HEK293 (cell line): ENCODE data around the gene DYNLT2B.
"Not testable (repeated sequence)": the region's sequence is repeated elsewhere in the genome, so short reads cannot be mapped to it uniquely, and the experiment has no call there.

Source experiments
- CTCF ChIA-PET: fragments of 350-600 bp; formaldehyde crosslinking; extraction: SDS; loops from one replicate; lab custom pipeline; 2021; ENCODE audit warnings: antibody characterized with exemption; lab: Yijun Ruan, JAX
- POLR2A ChIA-PET: fragments of 300-600 bp; formaldehyde crosslinking; extraction: SDS; loops from one replicate; lab custom pipeline; 2020; ENCODE audit warnings: antibody characterized with exemption, inconsistent platforms; lab: Yijun Ruan, JAX
- H3K27ac ChIP-seq: fragments of 200-500 bp; sonication (Bioruptor generic); 2 replicates; pipeline ENCODE4 v1.5.1; 2014; ENCODE audit warnings: low read depth, low read length, control low read depth, inconsistent platforms; ENCODE audit errors: extremely low read depth
- H3K36me3 ChIP-seq, 2 experiments: fragments of 200-500 bp in 1 of 2; sonication (Bioruptor generic) in 1 of 2; 1 replicate in 1 of 2; 2 replicates in 1 of 2; pipeline ENCODE4 v1.5.1; 2014 to 2017; ENCODE audit warnings: inconsistent platforms in 2 of 2, low read length in 2 of 2; ENCODE audit not compliant: control insufficient read depth in 2 of 2, insufficient read depth in 1 of 2
- H3K4me1 ChIP-seq: fragments of 200-500 bp; sonication (Bioruptor generic); 2 replicates; pipeline ENCODE4 v1.5.1; 2014; ENCODE audit warnings: mild to moderate bottlenecking, low read length, inconsistent platforms; ENCODE audit not compliant: control insufficient read depth, insufficient read depth
- H3K4me3 ChIP-seq: 2 replicates; pipeline ENCODE4 v1.5.1; 2011; ENCODE audit warnings: low read depth, mild to moderate bottlenecking, control low read depth, low read length, moderate library complexity
- H3K9me3 ChIP-seq: fragments of 200-500 bp; sonication (Bioruptor generic); 2 replicates; pipeline ENCODE4 v1.5.1; 2014; ENCODE audit warnings: low read depth, low read length, inconsistent platforms; ENCODE audit not compliant: control insufficient read depth, insufficient read depth
- EGR2 ChIP-seq: fragments of 450-650 bp; formaldehyde crosslinking; IDR thresholded peaks from 2 replicates; pipeline ENCODE4 v1.5.1; 2016; ENCODE audit warnings: low read depth, missing biosample characterization, missing genetic modification characterization
- HOXD13 ChIP-seq: sonication (generic); formaldehyde crosslinking; IDR thresholded peaks from 2 replicates; pipeline ENCODE4 v1.8.0; 2022; ENCODE audit warnings: missing genetic modification reagents, borderline replicate concordance
- KLF10 ChIP-seq: fragments of 450-650 bp; IDR thresholded peaks from 2 replicates; pipeline ENCODE4 v1.5.1; 2018; ENCODE audit warnings: missing biosample characterization, mild to moderate bottlenecking, missing genetic modification characterization
- OVOL3 ChIP-seq: fragments of 450-650 bp; formaldehyde crosslinking; IDR thresholded peaks from 2 replicates; pipeline ENCODE4 v1.5.1; 2016; ENCODE audit warnings: missing biosample characterization, missing genetic modification characterization
- ZBTB17 ChIP-seq: fragments of 450-650 bp; formaldehyde crosslinking; IDR thresholded peaks from 2 replicates; pipeline ENCODE4 v1.5.1; 2016; ENCODE audit warnings: missing biosample characterization, missing genetic modification characterization
- ZFP3 ChIP-seq: fragments of 450-650 bp; formaldehyde crosslinking; IDR thresholded peaks from 2 replicates; pipeline ENCODE4 v1.5.1; 2016; ENCODE audit warnings: low read depth, missing biosample characterization, missing genetic modification characterization
- ZNF146 ChIP-seq: fragments of 450-650 bp; formaldehyde crosslinking; IDR thresholded peaks from 2 replicates; pipeline ENCODE4 v1.5.1; 2016; ENCODE audit warnings: missing biosample characterization, missing genetic modification characterization
- ZNF184 ChIP-seq: fragments of 450-650 bp; IDR thresholded peaks from 2 replicates; pipeline ENCODE4 v1.5.1; 2018; ENCODE audit warnings: missing biosample characterization, mild to moderate bottlenecking, missing genetic modification characterization
- ZNF2 ChIP-seq: fragments of 450-650 bp; formaldehyde crosslinking; IDR thresholded peaks from 2 replicates; pipeline ENCODE4 v1.5.1; 2016; ENCODE audit warnings: missing biosample characterization, missing genetic modification characterization
- ZNF239 ChIP-seq: fragments of 450-650 bp; formaldehyde crosslinking; IDR thresholded peaks from 2 replicates; pipeline ENCODE4 v1.5.1; 2016; ENCODE audit warnings: missing biosample characterization, missing genetic modification characterization
- ZNF248 ChIP-seq: fragments of 450-650 bp; formaldehyde crosslinking; IDR thresholded peaks from 2 replicates; pipeline ENCODE4 v1.5.1; 2017; ENCODE audit warnings: missing biosample characterization, missing genetic modification characterization
- ZNF426 ChIP-seq: fragments of 450-650 bp; formaldehyde crosslinking; IDR thresholded peaks from 2 replicates; pipeline ENCODE4 v1.5.1; 2017; ENCODE audit warnings: missing biosample characterization, missing genetic modification characterization, mild to moderate bottlenecking, inconsistent platforms, moderate library complexity
- ZNF530 ChIP-seq: fragments of 450-650 bp; formaldehyde crosslinking; IDR thresholded peaks from 2 replicates; pipeline ENCODE4 v1.5.1; 2016; ENCODE audit warnings: low read depth, missing biosample characterization, missing genetic modification characterization
- ZNF558 ChIP-seq: fragments of 450-650 bp; formaldehyde crosslinking; IDR thresholded peaks from 2 replicates; pipeline ENCODE4 v1.5.1; 2016; ENCODE audit warnings: missing biosample characterization, missing genetic modification characterization
- ZNF785 ChIP-seq: fragments of 450-650 bp; formaldehyde crosslinking; IDR thresholded peaks from 2 replicates; pipeline ENCODE4 v1.5.1; 2016; ENCODE audit warnings: missing biosample characterization, missing genetic modification characterization
- ZNF792 ChIP-seq: fragments of 450-650 bp; formaldehyde crosslinking; IDR thresholded peaks from 2 replicates; pipeline ENCODE4 v1.5.1; 2016; ENCODE audit warnings: missing biosample characterization, missing genetic modification characterization
- ZNF843 ChIP-seq: fragments of 450-650 bp; formaldehyde crosslinking; IDR thresholded peaks from 2 replicates; pipeline ENCODE4 v1.5.1; 2016; ENCODE audit warnings: missing biosample characterization, missing genetic modification characterization
- ZSCAN30 ChIP-seq: fragments of 450-650 bp; IDR thresholded peaks from 2 replicates; pipeline ENCODE4 v1.5.1; 2018; ENCODE audit warnings: missing biosample characterization, mild to moderate bottlenecking, missing genetic modification characterization, moderate library complexity
- TF ChIP-seq, protein P1 (sequence below): fragments of 450-650 bp; formaldehyde crosslinking; IDR thresholded peaks from 2 replicates; pipeline ENCODE4 v1.5.1; 2016; ENCODE audit warnings: missing biosample characterization, missing genetic modification characterization
- TF ChIP-seq, protein P2 (sequence below): fragments of 450-650 bp; formaldehyde crosslinking; IDR thresholded peaks from 2 replicates; pipeline ENCODE4 v1.5.1; 2017; ENCODE audit warnings: missing biosample characterization, missing genetic modification characterization
- TF ChIP-seq, protein P3 (sequence below): fragments of 450-650 bp; formaldehyde crosslinking; IDR thresholded peaks from 2 replicates; pipeline ENCODE4 v1.5.1; 2017; ENCODE audit warnings: missing biosample characterization, mild to moderate bottlenecking, missing genetic modification characterization, moderate library complexity
- TF ChIP-seq, protein P4 (sequence below): IDR thresholded peaks from 2 replicates; pipeline ENCODE4 v1.6.1; 2011; ENCODE audit warnings: mild to moderate bottlenecking, low read depth, low read length, borderline replicate concordance

Gene DYNLT2B

DNA sequence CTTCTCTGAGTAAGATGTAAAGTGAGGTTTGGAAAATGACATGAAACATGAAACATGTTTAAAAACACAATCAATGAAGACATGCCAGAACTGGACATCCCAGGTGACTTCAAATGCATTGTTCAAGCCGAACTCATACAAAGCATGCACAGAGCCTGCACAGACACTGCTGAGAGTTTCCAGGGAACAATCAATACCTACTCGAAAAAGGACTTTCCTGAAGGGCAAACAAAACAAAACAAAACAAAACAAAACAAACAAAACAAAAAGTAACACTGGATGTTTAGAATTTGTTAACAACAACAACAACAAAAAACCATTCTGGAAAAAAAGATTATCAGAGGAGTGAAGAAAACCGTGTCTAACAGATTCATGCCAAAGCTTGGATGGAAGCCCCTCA lies 30.7 kb upstream of the DYNLT2B start:
- TF ChIP-seq KLF10, result no peak
- TF ChIP-seq, all 188 proteins: peak for 0
- no peaks in the 10 kb centered on the region for H3K9me3 ChIP-seq
- H3K4me1 ChIP-seq, result no peaks in the 10 kb centered on the region
- ChIA-PET POLR2A (interaction anchor here (0.6 kb wide), 1 partner anchor 34 kb away, joined by 3 read pairs; no protein-coding TSS in a partner anchor), CTCF (no interaction called here)
- H3K4me3 ChIP-seq, result no peak overlapping the region
- no peak overlapping the region for H3K27ac ChIP-seq
- peaks cover 0 to 34% of the 10 kb centered on the region in 2 experiments; a peak in 2 of 3 replicates for H3K36me3 ChIP-seq

DNA sequence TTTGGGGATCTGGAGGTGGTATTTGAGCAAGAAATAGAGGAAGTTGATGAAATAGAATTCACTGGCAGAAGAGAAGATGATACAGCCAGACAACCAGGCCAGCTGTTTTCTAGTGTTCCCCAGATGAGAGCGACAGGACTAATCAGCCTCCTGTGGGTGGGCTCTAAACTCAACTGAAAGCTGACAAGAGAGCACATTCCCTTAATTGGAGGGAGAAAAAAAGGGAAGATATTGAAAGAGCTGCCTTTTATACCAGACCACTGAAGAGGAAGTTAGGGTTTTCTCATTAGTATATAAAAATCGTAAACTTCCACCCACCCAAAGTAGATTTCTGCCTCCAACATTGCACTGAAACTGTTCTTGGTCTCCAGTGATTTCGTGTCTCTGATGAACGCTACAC lies 26.6 kb upstream of the DYNLT2B start:
- Histone ChIP-seq H3K27ac (no peak overlapping the region), H3K4me3 (no peak overlapping the region), H3K36me3 (peaks cover 0 to 22% of the 10 kb centered on the region in 2 experiments; a peak in 1 of 3 replicates)
- POLR2A ChIA-PET, result no interaction called here
- CTCF ChIA-PET, result no interaction called here
- TF ChIP-seq ZNF558 (tag by site-specific recombination), result no peak
- TF ChIP-seq OVOL3 (tag by site-specific recombination), result no peak
- TF ChIP-seq ZNF792 (tag by site-specific recombination), result no peak
- TF ChIP-seq, protein P1, sequence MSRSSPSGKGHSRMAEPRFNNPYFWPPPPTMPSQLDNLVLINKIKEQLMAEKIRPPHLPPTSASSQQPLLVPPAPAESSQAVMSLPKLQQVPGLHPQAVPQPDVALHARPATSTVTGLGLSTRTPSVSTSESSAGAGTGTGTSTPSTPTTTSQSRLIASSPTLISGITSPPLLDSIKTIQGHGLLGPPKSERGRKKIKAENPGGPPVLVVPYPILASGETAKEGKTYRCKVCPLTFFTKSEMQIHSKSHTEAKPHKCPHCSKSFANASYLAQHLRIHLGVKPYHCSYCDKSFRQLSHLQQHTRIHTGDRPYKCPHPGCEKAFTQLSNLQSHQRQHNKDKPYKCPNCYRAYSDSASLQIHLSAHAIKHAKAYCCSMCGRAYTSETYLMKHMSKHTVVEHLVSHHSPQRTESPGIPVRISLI (tag by site-specific recombination), result no peak
- no peak for TF ChIP-seq ZNF2 (tag by site-specific recombination)
- TF ChIP-seq ZNF785 (tag by site-specific recombination), result no peak
- TF ChIP-seq ZNF248 (tag by site-specific recombination), result no peak
- no peak for TF ChIP-seq ZNF239 (tag by site-specific recombination)
- no peak for TF ChIP-seq ZNF146 (tag by site-specific recombination)
- no peak for TF ChIP-seq ZNF843 (tag by site-specific recombination)
- no peak for TF ChIP-seq ZBTB17 (tag by site-specific recombination)
- TF ChIP-seq, all 188 proteins: peak for 0
- Histone ChIP-seq H3K9me3 (no peaks in the 10 kb centered on the region), H3K4me1 (no peaks in the 10 kb centered on the region)

DNA sequence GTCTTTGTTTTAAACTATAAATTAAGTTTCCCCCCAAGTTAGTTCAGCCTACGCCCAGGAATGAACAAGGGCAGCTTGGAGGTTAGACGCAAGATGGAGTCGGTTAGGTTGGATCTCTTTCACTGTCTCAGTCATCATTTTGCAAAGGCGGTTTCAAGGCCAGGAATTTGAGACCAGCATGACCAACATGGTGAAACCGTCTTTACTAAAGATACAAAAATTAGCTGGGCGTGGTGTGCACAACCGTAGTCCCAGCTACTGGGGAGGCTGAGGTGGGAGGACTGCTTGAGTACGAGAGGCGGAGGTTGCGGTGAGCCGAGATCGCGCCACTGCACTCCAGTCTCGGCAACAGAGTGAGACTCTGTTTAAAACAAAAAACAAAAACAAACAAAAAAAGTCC lies 25.9 kb upstream of the DYNLT2B start:
- CTCF ChIA-PET, H3K9me3 ChIP-seq, H3K27ac ChIP-seq: not testable (repeated sequence)
- peaks cover 0 to 16% of the 10 kb centered on the region in 2 experiments; a peak in 1 of 3 replicates for H3K36me3 ChIP-seq
- TF ChIP-seq, protein P2, sequence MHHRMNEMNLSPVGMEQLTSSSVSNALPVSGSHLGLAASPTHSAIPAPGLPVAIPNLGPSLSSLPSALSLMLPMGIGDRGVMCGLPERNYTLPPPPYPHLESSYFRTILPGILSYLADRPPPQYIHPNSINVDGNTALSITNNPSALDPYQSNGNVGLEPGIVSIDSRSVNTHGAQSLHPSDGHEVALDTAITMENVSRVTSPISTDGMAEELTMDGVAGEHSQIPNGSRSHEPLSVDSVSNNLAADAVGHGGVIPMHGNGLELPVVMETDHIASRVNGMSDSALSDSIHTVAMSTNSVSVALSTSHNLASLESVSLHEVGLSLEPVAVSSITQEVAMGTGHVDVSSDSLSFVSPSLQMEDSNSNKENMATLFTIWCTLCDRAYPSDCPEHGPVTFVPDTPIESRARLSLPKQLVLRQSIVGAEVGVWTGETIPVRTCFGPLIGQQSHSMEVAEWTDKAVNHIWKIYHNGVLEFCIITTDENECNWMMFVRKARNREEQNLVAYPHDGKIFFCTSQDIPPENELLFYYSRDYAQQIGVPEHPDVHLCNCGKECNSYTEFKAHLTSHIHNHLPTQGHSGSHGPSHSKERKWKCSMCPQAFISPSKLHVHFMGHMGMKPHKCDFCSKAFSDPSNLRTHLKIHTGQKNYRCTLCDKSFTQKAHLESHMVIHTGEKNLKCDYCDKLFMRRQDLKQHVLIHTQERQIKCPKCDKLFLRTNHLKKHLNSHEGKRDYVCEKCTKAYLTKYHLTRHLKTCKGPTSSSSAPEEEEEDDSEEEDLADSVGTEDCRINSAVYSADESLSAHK (tag by site-specific recombination), result peak; percentile 75
- TF ChIP-seq, all 188 proteins: peak for 1; not testable (repeated sequence) for 187
- H3K4me1 ChIP-seq, POLR2A ChIA-PET, H3K4me3 ChIP-seq: not testable (repeated sequence)

DNA sequence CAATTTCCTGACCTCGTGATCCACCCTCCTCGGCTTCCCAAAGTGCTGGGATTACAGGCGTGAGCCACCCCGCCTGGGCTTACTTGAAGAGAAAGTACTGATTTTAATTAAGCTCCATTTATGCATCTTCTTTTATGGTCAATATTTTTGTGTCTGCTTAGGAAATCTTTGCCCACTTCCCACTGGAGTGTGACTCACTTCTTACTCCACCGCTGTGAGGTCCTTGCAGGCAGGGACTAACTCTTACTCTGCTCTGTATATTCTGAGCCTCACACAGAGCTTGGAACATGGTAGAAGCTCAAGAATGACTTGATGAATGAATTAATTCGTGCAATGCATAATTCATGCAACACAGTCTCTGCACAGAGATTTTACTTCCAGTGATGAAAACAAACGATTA lies 23.1 kb upstream of the DYNLT2B start:
- ChIA-PET POLR2A (no interaction called here), CTCF (interaction anchor here (0.7 kb wide), 1 partner anchor 81 kb away, joined by 4 read pairs; no protein-coding TSS in a partner anchor)
- H3K4me3 ChIP-seq, result no peak overlapping the region
- no peaks in the 10 kb centered on the region for H3K9me3 ChIP-seq
- no peaks in the 10 kb centered on the region for H3K4me1 ChIP-seq
- no peak overlapping the region for H3K27ac ChIP-seq
- H3K36me3 ChIP-seq, result no peaks in the 10 kb centered on the region
- TF ChIP-seq HOXD13 (CRISPR knock-in tag) (no peak), ZNF530 (tag by site-specific recombination) (no peak), ZNF426 (tag by site-specific recombination) (no peak), ZFP3 (tag by site-specific recombination) (no peak), ZNF184 (tag by site-specific recombination) (no peak), ZSCAN30 (no peak), EGR2 (tag by site-specific recombination) (no peak), ZNF146 (tag by site-specific recombination) (no peak)
- TF ChIP-seq, protein P3, sequence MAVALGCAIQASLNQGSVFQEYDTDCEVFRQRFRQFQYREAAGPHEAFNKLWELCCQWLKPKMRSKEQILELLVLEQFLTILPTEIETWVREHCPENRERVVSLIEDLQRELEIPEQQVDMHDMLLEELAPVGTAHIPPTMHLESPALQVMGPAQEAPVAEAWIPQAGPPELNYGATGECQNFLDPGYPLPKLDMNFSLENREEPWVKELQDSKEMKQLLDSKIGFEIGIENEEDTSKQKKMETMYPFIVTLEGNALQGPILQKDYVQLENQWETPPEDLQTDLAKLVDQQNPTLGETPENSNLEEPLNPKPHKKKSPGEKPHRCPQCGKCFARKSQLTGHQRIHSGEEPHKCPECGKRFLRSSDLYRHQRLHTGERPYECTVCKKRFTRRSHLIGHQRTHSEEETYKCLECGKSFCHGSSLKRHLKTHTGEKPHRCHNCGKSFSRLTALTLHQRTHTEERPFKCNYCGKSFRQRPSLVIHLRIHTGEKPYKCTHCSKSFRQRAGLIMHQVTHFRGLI (tag by site-specific recombination), result no peak
- TF ChIP-seq, protein P4, sequence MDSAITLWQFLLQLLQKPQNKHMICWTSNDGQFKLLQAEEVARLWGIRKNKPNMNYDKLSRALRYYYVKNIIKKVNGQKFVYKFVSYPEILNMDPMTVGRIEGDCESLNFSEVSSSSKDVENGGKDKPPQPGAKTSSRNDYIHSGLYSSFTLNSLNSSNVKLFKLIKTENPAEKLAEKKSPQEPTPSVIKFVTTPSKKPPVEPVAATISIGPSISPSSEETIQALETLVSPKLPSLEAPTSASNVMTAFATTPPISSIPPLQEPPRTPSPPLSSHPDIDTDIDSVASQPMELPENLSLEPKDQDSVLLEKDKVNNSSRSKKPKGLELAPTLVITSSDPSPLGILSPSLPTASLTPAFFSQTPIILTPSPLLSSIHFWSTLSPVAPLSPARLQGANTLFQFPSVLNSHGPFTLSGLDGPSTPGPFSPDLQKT, result no peak
